OCI-M1 (cell line): Measurements from ENCODE around the gene LIPF.
"Not testable (repeated sequence)": the region's sequence is repeated elsewhere in the genome, so short reads cannot be mapped to it uniquely, and the experiment has no call there.

Source experiments
- DNase-seq: peaks from one replicate; lab custom pipeline; 2025; lab: John Stamatoyannopoulos, UW

LIPF gene, protein sequence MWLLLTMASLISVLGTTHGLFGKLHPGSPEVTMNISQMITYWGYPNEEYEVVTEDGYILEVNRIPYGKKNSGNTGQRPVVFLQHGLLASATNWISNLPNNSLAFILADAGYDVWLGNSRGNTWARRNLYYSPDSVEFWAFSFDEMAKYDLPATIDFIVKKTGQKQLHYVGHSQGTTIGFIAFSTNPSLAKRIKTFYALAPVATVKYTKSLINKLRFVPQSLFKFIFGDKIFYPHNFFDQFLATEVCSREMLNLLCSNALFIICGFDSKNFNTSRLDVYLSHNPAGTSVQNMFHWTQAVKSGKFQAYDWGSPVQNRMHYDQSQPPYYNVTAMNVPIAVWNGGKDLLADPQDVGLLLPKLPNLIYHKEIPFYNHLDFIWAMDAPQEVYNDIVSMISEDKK

GRCh38 chr10:88664142-88664541 lies at the start of gene LIPF:
TSS of gene LIPF (plus strand) at chr10:88664442. CDS start at chr10:88667298, 2,856 bp downstream.
- DNase-seq: no peak

- DNase-seq: no peak
Observed at GRCh38 chr10:88616250-88616977, 47.8 kb upstream of the LIPF start.

DNA sequence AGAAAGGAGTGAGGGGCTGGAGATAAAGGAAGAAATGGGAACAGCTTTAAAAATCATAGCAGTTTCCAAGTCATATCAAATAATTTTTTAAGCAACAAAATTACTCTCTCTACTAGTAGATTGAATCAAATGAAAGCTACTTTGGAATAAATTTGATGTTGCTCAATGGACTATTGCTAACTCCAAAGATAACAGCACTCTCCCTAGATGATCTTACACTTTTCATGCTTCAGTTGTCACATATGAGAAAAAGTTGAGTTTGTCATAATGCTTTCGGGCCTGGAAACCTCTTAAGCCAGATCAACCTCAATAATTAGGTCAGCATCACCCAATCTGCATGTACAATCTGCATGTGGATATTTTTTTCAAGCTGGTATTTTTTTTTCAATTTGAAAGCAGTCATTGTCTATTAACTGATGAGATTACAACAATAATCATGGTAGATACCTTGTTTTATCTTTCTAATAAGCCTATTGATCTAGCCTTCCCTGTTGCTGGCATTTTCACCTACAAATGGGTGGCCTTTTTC lies 46.4 kb upstream of the LIPF start:
- DNase-seq: no peak

- no peak for DNase-seq
Observed at GRCh38 chr10:88618496-88618895, 45.7 kb upstream of the LIPF start.

- DNase-seq: no peak
Observed at GRCh38 chr10:88620441-88620840, 43.8 kb upstream of the LIPF start.

DNA sequence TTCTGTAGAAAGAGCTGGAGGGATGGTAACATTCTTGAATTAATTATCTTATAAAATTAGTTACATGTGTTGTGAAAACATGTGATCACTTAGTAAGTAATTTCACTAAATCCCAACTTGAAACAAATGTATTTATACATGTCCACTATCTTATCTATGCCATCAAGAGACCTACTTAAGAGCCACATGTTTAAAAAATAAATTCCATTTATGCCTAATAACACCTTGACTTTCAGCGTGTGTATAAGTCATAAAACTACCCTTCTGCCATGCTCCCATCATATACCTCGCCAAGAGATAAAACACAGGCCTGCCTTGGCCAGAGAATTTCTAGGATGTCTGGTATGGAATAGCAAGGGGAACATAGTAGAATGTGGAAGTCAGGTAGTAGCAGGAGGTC lies 40.4 kb upstream of the LIPF start:
- no peak for DNase-seq

DNA sequence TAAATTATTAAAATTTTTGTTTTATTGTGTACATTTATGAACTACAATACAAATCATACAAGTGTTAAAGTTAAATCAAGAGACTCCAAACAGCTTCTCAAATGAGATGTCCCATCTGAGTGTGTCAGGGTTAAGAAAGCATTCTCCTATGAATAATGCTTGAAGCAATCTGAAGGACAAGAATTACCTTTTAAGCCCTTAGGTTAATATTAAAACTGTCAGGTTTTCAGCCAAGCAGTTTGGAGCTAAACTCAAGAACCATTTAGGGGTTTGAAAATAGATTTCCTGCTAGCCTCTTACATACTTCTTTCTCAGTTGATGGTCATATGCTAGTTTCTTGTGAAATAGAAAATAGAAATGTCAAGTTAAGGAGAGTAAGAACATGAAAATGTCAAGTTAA lies 39.4 kb upstream of the LIPF start:
- DNase-seq: no peak

DNA sequence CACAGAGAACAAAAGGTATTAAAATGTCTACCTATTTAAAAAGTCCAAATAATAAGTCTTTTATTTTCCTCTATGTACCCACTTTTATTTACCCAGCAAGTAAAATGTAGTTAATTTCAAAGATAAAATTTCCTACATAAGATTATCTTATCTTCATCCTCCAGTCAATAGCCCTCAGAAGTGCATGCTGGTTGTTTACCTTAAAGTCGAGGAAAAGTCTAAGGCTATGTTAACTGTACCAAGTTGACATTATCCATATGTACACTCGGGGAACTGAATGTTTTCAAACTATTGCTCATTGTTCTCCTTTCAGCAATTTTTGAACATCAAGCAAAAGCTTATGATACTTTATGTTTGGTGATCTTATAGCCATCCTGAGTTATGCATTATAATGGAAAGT lies 24.1 kb upstream of the LIPF start:
- no peak for DNase-seq

- no peak for DNase-seq
Observed at GRCh38 chr10:88642209-88642608, 22.0 kb upstream of the LIPF start.

DNA sequence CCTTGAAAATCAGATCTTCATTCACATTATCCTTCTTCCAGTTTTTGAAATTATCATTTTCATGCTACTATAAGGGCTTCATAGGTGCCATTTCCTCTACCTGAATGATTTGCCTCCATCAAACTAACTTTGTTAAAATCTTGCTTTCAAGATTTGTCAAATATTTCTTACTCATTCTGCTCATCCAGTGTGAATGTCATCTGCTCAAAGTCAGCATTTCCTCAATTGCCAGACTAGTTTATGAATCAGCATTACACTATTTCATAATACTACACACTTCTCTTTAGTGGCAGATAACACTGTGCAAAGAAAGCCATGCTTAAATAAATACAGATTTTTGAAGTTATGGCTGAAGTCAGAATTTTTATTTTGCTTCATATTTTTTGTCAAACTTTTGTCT lies 21.3 kb upstream of the LIPF start:
- DNase-seq: peak; percentile 50

- DNase-seq: no peak
Observed at GRCh38 chr10:88647061-88647615, 17.1 kb upstream of the LIPF start.

GRCh38 chr10:88651101-88651551 lies 13.1 kb upstream of the LIPF start:
- DNase-seq: peak; percentile 61

- DNase-seq: no peak
Observed at GRCh38 chr10:88652616-88653015, 11.6 kb upstream of the LIPF start.

GRCh38 chr10:88657901-88658300 lies 6.3 kb upstream of the LIPF start:
- no peak for DNase-seq

DNA sequence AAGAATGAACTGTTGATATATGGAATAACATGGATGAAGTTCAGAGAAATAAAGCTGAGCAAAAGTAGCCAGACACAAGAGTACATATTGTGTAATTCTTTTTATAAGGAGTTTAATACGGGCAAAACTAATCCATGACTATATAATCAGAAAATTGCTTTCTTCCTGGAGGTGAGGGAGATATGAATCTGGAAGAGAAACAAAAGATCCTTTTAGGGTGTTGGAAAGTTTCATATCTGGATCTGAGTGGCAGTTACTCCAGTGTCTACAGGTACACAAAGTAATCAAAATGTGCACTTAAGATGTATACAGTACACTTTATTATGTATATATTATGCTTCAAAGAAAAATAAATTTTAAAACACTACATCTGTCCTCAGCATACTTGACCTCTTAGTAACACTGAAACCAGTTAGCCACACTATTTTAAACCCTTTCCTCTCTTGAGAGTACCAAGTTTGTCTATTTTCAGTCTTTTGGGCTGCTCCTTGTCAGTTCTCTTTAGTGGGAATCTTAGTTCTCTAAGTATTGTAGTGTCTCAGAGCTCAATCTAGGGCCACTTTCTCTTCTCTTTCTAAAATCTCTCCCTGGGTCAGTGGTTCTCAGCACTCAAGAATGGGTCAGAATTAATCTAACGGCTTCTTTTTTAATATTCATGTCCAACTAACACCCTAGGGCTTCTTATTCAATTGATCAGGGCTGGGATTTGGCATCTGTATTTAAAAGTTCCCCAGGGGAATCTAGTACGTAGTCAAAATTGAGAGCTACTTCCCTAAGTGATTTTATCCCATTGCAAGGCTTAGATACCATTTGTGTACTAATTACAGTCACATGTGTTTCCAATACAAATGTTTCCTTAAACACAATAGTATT lies 4.3 kb upstream of the LIPF start:
- DNase-seq: no peak

DNA sequence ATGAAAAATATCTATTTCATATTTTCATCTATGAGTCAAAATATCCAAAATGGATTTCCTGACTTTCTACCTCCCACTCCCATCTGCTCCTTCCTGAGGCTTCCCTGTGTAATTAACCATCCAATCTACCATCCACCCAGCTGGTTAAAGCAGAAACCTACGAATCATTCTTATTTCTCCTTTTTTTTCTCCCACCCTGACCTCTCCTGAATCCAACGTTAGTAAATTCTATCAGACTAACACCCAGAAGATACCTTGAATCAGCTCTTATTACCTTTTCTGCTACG lies 3.7 kb upstream of the LIPF start:
- no peak for DNase-seq

- no peak for DNase-seq
Observed at GRCh38 chr10:88661018-88661417, 3.2 kb upstream of the LIPF start.

GRCh38 chr10:88661577-88661976 lies 2.7 kb upstream of the LIPF start:
- no peak for DNase-seq

GRCh38 chr10:88663153-88663552 lies 1.1 kb upstream of the LIPF start:
- DNase-seq: not testable (repeated sequence)

GRCh38 chr10:88668465-88668864 lies 4.2 kb downstream of the LIPF start:
- DNase-seq: no peak

DNA sequence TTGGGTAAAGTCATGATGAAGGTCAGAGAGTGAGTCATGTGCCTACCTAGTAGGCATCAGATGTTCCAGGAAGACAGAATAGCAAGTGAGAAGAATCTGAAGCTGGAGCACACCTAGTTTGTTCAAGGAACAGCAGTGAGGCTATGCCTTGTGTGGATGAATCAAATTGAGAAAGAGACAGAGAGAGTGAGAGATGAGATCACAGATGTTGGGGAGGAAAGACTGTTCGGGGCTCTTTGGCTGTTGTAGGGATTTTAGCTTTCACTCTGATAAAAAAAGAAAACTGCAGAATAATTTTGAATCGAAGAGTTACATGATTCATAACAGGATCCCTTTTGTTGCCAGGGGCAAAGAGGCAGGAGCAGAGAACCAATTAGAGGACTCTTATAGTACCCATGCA lies 6.3 kb downstream of the LIPF start:
- no peak for DNase-seq

DNA sequence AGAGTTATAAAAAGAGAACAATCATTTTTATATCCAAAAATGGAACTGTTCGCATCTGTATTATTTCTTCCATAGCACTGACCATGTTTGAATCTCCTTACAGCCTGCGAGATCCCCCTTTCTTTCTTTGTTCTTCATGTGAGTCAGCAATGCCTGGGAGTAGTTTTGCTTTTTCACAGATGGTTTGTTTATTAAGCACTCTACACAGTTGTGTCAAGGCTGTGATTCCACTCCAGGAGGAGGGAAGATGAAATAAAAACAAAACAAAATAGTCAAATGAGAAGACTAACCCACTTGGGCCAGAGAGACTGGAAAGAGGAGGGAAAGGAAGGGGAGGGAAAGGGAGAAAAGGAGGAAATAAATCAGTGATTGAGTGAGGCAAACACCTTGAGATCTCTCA lies 7.8 kb downstream of the LIPF start:
- no peak for DNase-seq
